ENCODE results near the gene NPIPB4. TPM values are rescaled to one million over a fixed set of nuclear protein-coding genes. Genes with fewer than 3 reads are reported as not detected.
A peak's percentile ranks its signal among the peaks of the same experiment; 100 is the strongest.
"Not testable (repeated sequence)": the region's sequence is repeated elsewhere in the genome, so short reads cannot be mapped to it uniquely, and the experiment has no call there.

NPIPB4 gene
- total RNA-seq (2014; rRNA removed; shearing (Covaris generic)), result 1.9 and 6.8 TPM in 2 replicates

DNA sequence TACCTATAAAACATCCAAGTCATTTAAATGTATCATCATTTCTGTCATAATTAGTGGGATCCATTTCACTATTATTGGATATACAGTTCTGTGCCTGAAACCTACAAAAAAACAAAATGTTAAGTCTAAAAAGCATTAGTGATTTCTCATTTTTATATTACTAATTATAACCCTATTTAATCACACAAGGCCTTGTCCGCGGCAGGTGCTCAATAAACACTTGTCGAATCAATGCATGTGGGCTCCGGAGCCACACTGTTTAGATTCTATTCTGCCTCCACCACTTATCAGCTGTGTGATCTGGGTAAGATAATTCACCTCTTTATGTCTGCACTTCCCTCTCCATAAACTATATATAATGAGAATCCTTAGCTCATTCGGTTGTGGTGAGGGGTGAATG is at the start of gene NPIPB4:
NPIPB4 (minus strand) TSS at position 101 of the 400 bp plus-strand sequence. CDS start 378 bp downstream, outside the sequence.
- DNase-seq (ENCODE audit: low read depth), result not testable (repeated sequence)

DNA sequence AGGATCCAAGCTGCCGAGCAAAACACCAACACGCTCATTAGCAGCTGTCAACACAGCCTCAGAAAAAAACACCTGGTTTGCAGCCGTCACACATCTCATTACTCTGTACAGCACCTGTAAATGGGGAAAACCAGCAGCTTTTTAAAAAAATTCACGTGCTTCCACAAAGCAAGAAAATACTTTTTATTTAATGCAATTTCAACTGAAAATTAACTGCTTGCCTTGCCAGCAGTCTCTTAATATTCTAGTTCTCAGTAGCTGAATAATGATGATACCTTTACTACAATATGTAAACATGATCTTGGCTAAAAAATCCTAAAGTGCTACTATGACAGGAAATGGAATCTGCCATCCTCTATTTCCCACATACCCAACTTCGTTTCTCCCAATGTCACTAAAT is 41.4 kb upstream of the NPIPB4 start:
- not testable (repeated sequence) for DNase-seq (ENCODE audit: low read depth)

DNA sequence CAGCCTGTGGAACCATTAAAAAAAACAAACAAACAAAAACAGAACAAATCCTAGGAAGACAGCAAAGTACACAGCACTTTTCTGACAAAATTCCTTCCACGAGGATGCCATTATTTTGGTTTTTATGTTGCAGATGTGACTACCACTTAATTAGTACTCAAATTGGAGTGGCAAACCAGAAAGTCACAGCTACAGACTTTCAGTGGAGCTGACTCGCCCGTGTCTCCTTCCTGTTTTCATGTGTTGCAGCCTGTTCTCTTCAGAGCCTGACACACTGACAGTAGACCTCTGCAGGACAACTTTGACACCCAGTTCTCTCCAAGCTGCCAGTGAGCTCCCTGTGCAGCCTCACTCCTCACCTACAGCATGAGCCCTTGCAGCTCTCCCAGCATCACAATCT is 24.4 kb upstream of the NPIPB4 start:
- not testable (repeated sequence) for DNase-seq (ENCODE audit: low read depth)

DNA sequence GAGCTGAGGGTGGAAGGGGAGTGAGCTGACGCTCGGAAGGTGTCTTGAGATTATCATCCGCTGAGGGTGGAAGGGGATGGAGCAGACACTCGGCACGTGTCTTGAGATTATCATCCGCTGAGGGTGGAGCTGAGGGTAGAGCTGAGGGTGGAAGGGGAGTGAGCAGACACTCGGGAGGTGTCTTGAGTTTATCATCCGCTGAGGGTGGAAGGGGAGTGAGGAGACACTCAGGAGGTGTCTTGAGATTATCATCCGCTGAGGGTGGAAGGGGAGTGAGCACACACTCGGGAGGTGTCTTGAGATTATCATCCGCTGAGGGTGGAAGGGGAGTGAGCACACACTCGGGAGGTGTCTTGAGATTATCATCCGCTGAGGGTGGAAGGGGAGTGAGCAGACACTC is 20.4 kb downstream of the NPIPB4 start:
- not testable (repeated sequence) for DNase-seq (ENCODE audit: low read depth)

DNA sequence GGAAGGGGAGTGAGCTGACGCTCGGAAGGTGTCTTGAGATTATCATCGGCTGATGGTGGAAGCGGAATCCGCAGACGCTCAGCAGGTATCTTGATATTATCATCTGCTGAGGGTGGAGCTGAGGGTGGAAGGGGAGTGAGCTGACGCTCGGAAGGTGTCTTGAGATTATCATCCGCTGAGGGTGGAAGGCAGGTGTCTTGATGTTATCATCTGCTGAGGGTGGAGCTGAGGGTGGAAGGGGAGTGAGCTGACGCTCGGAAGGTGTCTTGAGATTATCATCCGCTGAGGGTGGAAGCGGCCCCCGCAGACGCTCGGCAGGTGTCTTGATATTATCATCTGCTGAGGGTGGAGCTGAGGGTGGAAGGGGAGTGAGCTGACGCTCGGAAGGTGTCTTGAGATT is 21.2 kb downstream of the NPIPB4 start:
- DNase-seq (ENCODE audit: low read depth), result not testable (repeated sequence)

DNA sequence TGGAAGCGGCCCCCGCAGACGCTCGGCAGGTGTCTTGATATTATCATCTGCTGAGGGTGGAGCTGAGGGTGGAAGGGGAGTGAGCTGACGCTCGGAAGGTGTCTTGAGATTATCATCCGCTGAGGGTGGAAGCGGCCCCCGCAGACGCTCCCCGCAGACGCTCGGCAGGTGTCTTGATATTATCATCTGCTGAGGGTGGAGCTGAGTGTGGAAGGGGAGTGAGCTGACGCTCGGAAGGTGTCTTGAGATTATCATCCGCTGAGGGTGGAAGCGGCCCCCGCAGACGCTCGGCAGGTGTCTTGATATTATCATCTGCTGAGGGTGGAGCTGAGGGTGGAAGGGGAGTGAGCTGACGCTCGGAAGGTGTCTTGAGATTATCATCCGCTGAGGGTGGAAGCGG is 21.8 kb downstream of the NPIPB4 start:
- not testable (repeated sequence) for DNase-seq (ENCODE audit: low read depth)

DNA sequence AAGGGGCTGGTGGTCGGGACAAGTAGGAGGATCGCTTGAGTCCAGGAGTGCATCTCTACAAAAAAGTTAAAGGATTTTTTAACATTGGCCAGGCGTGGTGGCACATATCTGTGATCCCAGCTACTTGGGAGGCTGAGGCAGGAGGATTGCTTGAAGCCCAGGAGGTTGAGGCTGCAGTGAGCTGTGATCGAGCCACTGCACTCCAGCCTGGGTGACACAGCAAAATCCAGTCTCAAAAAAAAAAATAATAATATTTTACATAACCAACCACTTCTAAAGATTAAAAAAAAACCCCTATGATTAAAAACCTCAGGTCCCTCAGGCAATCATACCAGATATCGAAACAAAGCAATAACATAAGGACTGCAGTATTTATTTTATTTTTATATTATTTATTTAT is 23.3 kb downstream of the NPIPB4 start:
- DNase-seq (ENCODE audit: low read depth), result not testable (repeated sequence)

DNA sequence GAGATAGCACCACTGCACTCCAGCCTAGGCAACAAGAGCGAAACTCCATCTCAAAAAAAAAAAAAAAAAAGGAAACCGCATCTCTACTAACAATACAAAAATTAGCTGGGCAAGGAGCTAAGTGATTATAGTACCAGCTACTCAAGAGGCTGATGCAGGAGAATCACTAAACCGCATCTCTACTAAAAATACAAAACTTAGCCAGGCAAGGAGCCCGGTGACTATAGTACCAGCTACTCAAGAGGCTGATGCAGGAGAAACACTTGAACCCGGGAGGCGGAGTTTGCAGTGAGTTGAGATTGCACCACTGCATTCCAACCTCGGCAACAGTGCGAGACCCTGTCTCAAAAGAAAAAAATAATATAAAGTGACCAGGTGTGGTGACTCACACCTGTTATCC is 27.6 kb downstream of the NPIPB4 start:
- DNase-seq (ENCODE audit: low read depth), result not testable (repeated sequence)

DNA sequence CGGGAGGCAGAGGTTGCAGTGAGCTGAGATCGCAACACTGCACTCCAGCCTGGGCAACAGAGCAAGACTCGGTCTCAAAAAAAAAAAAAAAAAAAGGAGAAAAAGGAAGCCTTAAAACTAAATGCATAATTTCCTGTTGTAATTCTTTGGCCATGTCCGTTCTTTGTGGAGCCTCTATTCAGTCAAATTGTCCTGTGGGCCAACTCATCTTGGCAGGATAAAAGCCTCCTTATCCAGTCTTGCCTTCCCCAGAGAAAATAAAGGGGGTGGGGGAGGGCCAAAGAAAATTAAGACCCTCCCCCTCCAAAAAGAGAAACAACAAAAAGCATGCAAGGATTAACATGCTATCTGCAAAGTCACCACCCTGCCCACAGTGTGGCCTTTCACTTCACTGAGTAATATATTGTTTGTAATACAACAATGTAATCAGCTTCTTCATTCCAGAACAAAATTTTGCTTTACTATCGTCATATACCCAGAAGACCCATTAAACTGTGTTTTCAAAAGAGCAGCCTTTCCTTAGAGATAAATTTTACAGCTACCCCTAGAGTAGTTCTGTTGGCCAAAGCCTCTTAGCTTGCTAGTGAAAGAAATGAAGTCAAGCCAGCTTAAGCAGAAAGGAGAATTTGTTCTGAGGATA is 31.4 kb downstream of the NPIPB4 start:
- not testable (repeated sequence) for DNase-seq (ENCODE audit: low read depth)

DNA sequence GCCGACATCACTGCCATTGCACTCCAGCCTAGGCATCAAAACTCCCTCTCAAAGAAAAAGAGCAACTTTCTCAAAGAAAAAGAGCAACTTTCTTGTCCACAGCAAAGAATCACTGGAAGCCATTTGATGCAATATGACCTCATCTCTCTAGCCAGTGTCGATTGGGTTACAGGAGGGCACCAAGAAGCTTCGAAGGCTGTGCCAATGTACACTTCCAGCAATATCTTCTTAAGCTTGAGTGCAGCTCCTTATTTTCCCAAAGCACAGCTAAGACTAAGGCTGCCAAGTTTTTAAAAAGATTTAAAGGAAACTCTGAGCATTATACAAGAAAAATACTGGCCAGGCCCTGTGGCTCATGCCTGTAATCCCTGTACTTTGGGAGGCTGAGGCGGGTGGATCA is 32.0 kb downstream of the NPIPB4 start:
- not testable (repeated sequence) for DNase-seq (ENCODE audit: low read depth)

DNA sequence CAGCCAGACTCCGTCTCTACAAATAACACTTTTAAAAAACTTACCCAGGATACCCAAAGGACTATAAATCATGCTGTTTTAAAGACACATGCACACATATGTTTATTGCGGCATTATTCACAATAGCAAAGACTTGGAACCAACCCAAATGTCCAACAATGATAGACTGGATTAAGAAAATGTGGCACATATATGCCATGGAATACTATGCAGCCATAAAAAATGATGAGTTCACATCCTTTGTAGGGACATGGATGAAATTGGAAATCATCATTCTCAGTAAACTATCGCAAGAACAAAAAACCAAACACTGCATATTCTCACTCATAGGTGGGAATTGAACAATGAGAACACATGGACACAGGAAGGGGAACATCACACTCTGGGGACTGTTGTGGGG is 34.3 kb downstream of the NPIPB4 start:
- not testable (repeated sequence) for DNase-seq (ENCODE audit: low read depth)

DNA sequence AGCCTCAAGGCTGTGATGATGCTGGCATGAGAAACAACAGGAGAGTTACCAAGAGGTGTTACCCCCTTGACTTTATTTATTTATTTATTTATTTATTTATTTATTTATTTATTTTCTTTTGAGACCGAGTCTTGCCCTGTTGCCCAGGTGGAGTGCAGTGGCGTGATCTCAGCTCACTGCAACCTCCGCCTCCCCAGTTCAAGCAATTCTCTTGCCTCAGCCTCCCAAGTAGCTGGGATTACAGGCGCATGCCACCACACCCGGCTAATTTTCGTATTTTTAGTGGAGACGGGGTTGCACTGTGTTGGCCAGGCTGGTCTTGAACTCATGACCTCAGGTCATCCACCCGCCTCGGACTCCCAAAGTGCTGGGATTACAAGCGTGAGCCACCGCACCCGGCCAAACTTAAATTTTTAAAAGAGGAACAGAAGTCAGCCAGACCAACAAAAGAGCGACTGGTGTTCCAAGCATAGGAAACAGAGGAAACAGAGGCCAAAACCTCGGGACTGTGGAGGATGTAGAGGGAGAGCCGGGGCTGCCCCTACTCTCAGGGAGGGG is 36.6 kb downstream of the NPIPB4 start:
- DNase-seq (ENCODE audit: low read depth), result not testable (repeated sequence)

DNA sequence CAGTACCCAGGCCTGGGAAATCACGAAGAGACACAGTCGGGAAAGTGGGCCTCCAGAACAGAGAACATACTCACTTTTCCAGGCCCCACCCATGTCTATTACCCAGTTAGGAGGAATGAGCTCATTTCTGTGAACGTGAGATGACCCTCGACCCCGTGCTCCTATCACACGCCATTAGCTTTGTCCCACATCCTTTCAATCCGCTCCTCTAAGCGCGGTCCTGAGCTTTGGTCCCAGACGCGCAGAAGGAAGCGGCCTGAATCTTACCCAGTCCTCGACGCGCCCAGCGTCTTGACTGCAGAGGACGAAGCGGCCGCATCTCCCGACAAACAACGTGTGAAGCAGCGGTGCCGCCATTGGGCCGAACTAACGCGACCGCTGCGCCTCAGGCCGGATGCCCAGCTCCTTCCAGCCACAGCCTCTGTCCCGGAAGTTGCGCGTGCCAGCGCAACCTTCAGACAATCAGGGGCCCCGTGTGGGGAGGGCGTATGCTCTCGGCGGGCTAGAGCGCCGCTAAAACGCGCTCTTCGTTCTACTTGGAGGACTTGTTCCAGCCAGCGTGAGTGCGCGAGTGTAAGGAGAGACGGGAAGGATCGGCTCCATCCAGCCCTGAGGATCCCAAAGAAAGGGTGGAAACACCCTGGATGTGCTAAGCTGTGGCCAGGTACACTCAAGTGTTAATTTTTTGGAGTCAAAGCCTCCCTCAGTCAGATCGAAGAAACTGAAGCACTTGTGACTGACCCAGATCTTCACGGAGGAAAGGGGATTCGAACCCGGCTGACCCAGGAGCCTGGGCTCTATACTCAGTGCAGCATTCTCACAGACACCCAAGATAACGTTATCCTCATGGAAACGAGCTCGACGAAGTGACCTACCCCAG is 37.3 kb downstream of the NPIPB4 start:
- DNase-seq (ENCODE audit: low read depth), result peak; percentile 70

DNA sequence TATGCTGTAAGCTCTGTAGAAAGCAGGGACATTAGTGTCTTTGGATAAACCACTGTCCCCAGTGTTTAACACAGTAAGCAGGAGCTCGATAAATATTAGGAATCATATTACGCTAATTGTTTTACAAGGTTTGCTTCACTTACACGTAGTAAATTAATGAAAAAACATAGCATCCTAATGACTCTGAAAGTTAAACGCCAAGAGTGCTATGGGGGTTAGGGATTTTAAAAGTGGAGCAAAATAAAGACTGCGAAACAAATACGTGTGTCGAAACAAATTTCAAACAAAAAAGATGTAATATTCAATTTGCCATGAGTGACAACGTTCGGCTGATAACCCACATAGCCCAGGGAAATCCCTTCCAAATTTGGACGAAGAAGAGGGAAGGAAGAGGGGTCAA is 37.9 kb downstream of the NPIPB4 start:
- DNase-seq (ENCODE audit: low read depth), result not testable (repeated sequence)

DNA sequence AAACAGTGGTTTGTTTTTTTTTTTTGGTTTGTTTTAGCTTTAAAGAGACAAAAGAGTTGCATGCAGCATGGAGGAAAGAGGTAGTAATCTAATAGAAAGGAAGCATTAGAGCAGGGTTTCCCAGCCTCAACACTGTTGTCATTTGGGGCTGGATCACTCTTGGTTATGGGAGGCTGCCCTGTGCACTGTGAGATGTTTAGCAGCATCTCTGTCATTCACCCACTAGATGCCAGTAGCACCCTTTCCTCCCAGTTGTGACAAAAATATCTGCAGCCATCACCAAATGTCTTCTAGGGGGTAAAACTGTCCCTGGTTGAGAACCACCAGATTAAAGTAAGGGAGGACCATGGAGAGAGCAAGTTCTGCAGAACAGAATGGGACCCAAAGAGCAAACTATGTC is 40.5 kb downstream of the NPIPB4 start:
- not testable (repeated sequence) for DNase-seq (ENCODE audit: low read depth)

DNA sequence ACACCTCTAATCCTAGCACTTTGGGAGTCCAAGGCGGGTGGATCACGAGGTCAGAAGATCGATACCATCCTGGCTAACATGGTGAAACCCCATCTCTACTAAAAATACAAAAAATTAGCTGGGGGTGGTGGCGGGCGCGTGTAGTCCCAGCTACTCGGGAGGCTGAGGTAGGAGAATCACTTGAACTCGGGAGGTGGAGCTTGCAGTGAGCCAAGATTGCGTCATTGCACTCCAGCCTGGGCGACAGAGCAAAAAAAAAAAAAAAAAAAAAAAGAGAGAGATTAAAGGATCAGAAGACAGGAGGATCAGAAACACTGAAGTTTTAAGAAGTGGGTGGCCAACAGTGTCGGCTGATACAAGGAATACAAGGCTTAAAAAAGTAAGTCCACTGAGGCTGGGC is 41.9 kb downstream of the NPIPB4 start:
- DNase-seq (ENCODE audit: low read depth), result not testable (repeated sequence)

DNA sequence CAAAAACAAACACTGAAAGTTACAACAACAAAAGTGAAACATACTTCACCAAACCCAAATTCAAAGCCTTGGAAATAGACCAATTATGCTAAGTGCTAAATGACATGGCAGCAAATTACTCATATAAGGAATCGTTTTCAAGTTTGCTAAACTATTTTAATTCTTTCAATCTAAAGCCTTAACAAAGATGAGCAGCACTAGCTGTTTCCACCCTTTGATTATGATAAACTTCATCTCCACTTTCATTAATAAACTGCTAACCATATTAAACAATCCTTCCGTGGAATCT is 55.2 kb downstream of the NPIPB4 start:
- not testable (repeated sequence) for DNase-seq (ENCODE audit: low read depth)

DNA sequence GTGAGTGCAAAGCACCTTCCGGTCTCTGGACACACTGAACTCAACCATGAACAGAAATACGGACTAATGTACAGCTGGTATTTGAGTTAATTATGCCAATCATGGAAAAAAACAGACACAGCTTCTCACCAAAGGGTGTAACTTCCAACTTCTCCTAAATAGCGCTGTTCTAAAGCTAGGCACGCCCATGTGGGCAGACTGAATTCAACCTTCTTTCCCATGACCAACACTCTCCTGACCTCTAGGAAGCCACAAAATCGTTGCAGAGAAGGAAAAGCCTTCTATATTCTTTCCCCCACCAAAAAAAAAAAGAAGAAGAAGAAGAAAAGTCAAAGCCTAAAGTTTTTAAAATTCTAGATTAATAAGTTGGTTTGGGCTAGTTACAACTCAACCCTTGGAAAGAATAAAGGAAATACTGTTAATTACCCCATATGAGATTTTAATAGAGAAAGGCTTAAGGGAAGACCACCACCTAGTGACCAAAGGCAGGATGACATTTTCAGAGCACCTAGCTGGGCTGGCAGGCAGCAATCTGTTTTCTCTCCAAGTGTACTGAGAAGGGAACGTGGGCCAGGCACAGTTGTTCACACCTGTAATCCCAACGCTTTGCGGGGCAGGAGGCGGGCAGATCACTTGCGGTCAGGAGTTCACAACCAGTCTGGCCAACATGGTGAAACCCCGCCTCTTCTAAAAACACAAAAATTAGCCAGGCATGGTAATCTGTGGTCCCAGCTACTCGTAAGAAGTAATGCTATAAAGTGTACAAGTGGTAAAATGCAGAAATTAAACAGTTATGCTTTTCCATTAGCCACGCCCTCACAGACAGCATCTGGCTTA is 55.8 kb downstream of the NPIPB4 start:
- DNase-seq (ENCODE audit: low read depth), result peak; percentile 44

DNA sequence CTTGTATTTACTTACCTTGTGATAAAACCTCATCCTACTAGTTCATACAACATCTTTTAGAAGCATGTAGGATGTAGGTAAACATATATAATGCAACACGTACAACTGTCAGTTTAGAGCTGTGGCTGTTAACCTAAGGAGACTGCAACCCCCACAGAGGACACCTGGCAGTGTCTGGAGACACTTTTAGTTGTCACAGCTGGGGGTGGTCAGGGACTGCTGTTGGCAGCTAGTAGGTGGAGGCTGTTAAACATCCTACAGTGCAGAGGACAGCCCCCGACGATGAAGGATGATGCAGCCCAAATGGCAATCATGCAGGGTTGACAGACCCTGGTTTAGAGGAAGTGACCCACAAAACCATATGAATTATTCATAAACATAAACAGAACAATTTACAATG is 59.0 kb downstream of the NPIPB4 start:
- DNase-seq (ENCODE audit: low read depth), result not testable (repeated sequence)

DNA sequence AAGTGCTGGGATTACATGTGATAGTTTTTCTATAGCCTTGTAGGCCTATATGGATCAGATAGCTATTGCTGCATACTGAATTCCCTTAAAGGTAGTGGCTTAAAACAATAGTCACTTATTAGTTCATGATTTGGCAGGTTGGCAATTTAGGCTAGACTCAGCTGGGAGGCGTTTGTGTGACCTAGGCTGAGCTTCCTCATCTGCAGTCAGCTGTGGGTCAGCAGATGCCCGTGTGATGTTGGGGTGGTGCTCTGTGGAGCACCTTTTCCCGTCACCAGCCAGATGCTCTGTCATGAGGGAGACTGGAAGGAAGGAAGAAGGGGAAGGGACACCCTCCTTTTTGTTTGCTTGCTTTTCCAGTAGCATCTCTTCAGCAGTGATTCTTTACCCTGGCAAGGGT is 64.2 kb downstream of the NPIPB4 start:
- not testable (repeated sequence) for DNase-seq (ENCODE audit: low read depth)

DNA sequence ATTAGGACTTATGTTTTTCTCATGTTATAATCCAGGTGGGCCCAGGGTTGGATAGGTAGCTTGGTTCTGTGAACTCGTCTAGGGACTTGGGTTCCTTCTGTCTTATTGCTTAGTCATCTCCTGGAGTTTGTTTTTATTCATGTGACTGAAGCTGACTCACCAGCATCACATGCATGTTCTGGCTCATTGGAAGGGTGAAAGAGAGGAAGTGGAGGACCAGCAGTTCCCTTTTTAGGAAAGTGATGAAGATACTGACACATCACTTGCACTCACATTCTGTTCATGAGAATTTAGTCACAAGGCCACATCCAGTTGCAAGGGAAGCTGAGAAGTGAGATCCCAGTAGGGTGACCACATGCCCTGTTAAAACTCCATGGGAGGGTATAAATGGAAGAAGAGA is 67.0 kb downstream of the NPIPB4 start:
- not testable (repeated sequence) for DNase-seq (ENCODE audit: low read depth)

Measured in M059J (cell line).